WTC11 (cell line): ENCODE results near the gene CCDC93. TPM values are rescaled to one million over a fixed set of nuclear protein-coding genes. Genes with fewer than 3 reads are reported as not detected.

ENCODE experiments used
- ATAC-seq: fragments of 200-7000 bp; cut with Tn5 transposase; 2 replicates; pipeline ENCODE4 v1.10.0; 2021; ENCODE audit warnings: mild to moderate bottlenecking, moderate library complexity
- CTCF ChIA-PET: fragments of 300-600 bp; sonication (Branson Sonifier 250); formaldehyde crosslinking; loops from one replicate; lab custom pipeline; 2021; ENCODE audit warnings: antibody characterized with exemption; lab: Charles Lee
- POLR2A ChIA-PET: fragments of 350-600 bp; sonication (Branson Sonifier 250); formaldehyde crosslinking; loops from one replicate; lab custom pipeline; 2021; ENCODE audit warnings: antibody characterized with exemption; lab: Charles Lee
- DNase-seq: peaks from one replicate; pipeline ENCODE4 v3.0.0; 2021; ENCODE audit warnings: low spot score
- H3K27ac Mint-ChIP-seq: 2 replicates; pipeline ENCODE4 v1.8.0; 2021; ENCODE audit warnings: mixed read lengths
- H3K27me3 Mint-ChIP-seq: 2 replicates; pipeline ENCODE4 v1.8.0; 2021; ENCODE audit warnings: low read depth, mild to moderate bottlenecking, moderate library complexity, mixed read lengths
- H3K36me3 Mint-ChIP-seq: 2 replicates; pipeline ENCODE4 v1.8.0; 2021; ENCODE audit warnings: mixed read lengths
- H3K4me1 Mint-ChIP-seq: 2 replicates; pipeline ENCODE4 v1.8.0; 2022; ENCODE audit warnings: mixed read lengths
- H3K4me3 Mint-ChIP-seq: 2 replicates; pipeline ENCODE4 v1.8.0; 2021; ENCODE audit warnings: mild to moderate bottlenecking, moderate library complexity, mixed read lengths
- H3K9me3 Mint-ChIP-seq: 2 replicates; pipeline ENCODE4 v1.8.0; 2021; ENCODE audit warnings: mixed read lengths
- ARID4B ChIP-seq: sonication (generic); formaldehyde crosslinking; IDR thresholded peaks from 2 replicates; pipeline ENCODE4 v1.8.0; 2023; ENCODE audit warnings: missing genetic modification reagents, mild to moderate bottlenecking, borderline replicate concordance
- ATF2 ChIP-seq: sonication (generic); formaldehyde crosslinking; IDR thresholded peaks from 2 replicates; pipeline ENCODE4 v1.8.1; 2022; ENCODE audit warnings: low read depth, missing genetic modification reagents, borderline replicate concordance
- ATF3 ChIP-seq: sonication (generic); formaldehyde crosslinking; conservative IDR thresholded peaks from 2 replicates; pipeline ENCODE4 v1.8.1; 2022; ENCODE audit warnings: mild to moderate bottlenecking, missing genetic modification reagents
- CBFB ChIP-seq: sonication (generic); formaldehyde crosslinking; IDR thresholded peaks from 2 replicates; pipeline ENCODE4 v1.8.1; 2022; ENCODE audit warnings: mild to moderate bottlenecking, low read depth, missing genetic modification reagents
- ELF4 ChIP-seq: sonication (generic); formaldehyde crosslinking; IDR thresholded peaks from 2 replicates; pipeline ENCODE4 v1.8.1; 2022; ENCODE audit warnings: low read depth, mild to moderate bottlenecking, moderate library complexity, missing genetic modification reagents
- FOXP1 ChIP-seq: sonication (generic); formaldehyde crosslinking; IDR thresholded peaks from 2 replicates; pipeline ENCODE4 v1.8.0; 2022; ENCODE audit warnings: missing genetic modification reagents, mild to moderate bottlenecking, moderate library complexity, borderline replicate concordance
- MLX ChIP-seq: sonication (generic); formaldehyde crosslinking; IDR thresholded peaks from 2 replicates; pipeline ENCODE4 v1.8.1; 2023; ENCODE audit warnings: mild to moderate bottlenecking, missing genetic modification reagents, moderate library complexity
- MYBL2 ChIP-seq: sonication (generic); formaldehyde crosslinking; IDR thresholded peaks from 2 replicates; pipeline ENCODE4 v1.8.1; 2023; ENCODE audit warnings: mild to moderate bottlenecking, moderate library complexity, missing genetic modification reagents
- NFE2L1 ChIP-seq: sonication (generic); formaldehyde crosslinking; IDR thresholded peaks from 2 replicates; pipeline ENCODE4 v1.8.1; 2023; ENCODE audit warnings: missing genetic modification reagents
- NR1H2 ChIP-seq: sonication (generic); formaldehyde crosslinking; IDR thresholded peaks from 2 replicates; pipeline ENCODE4 v1.9.0; 2021; ENCODE audit warnings: mild to moderate bottlenecking, moderate library complexity, missing genetic modification reagents
- NR2C2 ChIP-seq: sonication (generic); formaldehyde crosslinking; IDR thresholded peaks from 2 replicates; pipeline ENCODE4 v1.8.0; 2022; ENCODE audit warnings: mild to moderate bottlenecking, missing genetic modification reagents
- PRRX2 ChIP-seq: fragments of 250-450 bp; sonication (Bioruptor Pico); IDR thresholded peaks from 2 replicates; pipeline ENCODE4 v1.8.0; 2021; ENCODE audit warnings: mild to moderate bottlenecking
- RORB ChIP-seq: fragments of 250-450 bp; sonication (Bioruptor Pico); IDR thresholded peaks from 2 replicates; pipeline ENCODE4 v1.9.0; 2021; ENCODE audit warnings: mild to moderate bottlenecking
- SMAD4 ChIP-seq: sonication (generic); formaldehyde crosslinking; IDR thresholded peaks from 2 replicates; pipeline ENCODE4 v1.8.0; 2022; ENCODE audit warnings: mild to moderate bottlenecking, missing genetic modification reagents
- TEAD1 ChIP-seq: sonication (generic); formaldehyde crosslinking; IDR thresholded peaks from 2 replicates; pipeline ENCODE4 v1.8.0; 2022; ENCODE audit warnings: mild to moderate bottlenecking, missing genetic modification reagents
- TEAD4 ChIP-seq: sonication (generic); formaldehyde crosslinking; IDR thresholded peaks from 2 replicates; pipeline ENCODE4 v1.8.0; 2022; ENCODE audit warnings: mild to moderate bottlenecking, missing genetic modification reagents
- ZNF232 ChIP-seq: sonication (generic); formaldehyde crosslinking; IDR thresholded peaks from 2 replicates; pipeline ENCODE4 v1.8.0; 2022; ENCODE audit warnings: mild to moderate bottlenecking, missing genetic modification reagents
- total RNA-seq: library from RNA; stranded (reverse); gene quantifications from 3 replicates; pipeline ENCODE4 v1.2.3, GENCODE V29; 2021
- TF ChIP-seq, protein P1 (sequence below): sonication (generic); formaldehyde crosslinking; IDR thresholded peaks from 2 replicates; pipeline ENCODE4 v1.8.0; 2023; ENCODE audit warnings: missing genetic modification reagents
- TF ChIP-seq, protein P2 (sequence below): sonication (generic); formaldehyde crosslinking; IDR thresholded peaks from 2 replicates; pipeline ENCODE4 v1.8.0; 2022; ENCODE audit warnings: missing genetic modification reagents
- TF ChIP-seq, protein P3 (sequence below): fragments of 200-600 bp; IDR thresholded peaks from 2 replicates; pipeline ENCODE4 v1.8.0; 2022; ENCODE audit warnings: antibody characterized with exemption

CCDC93 gene
- total RNA-seq, 1 experiment from 2014 or later = 16.9 TPM

GRCh38 chr2:117953231-117953630 lies 60.6 kb downstream of the CCDC93 start:
- Mint-ChIP-seq H3K36me3 (peaks cover 48% of the 10 kb centered on the region), H3K27me3 (no peaks in the 10 kb centered on the region), H3K4me3 (no peak overlapping the region), H3K9me3 (no peaks in the 10 kb centered on the region), H3K27ac (no peak overlapping the region), H3K4me1 (no peaks in the 10 kb centered on the region)
- POLR2A ChIA-PET = no interaction called here
- TF ChIP-seq, protein P1, sequence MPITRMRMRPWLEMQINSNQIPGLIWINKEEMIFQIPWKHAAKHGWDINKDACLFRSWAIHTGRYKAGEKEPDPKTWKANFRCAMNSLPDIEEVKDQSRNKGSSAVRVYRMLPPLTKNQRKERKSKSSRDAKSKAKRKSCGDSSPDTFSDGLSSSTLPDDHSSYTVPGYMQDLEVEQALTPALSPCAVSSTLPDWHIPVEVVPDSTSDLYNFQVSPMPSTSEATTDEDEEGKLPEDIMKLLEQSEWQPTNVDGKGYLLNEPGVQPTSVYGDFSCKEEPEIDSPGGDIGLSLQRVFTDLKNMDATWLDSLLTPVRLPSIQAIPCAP = no peak
- TF ChIP-seq NR2C2 (CRISPR knock-in tag) (no peak), TEAD4 (CRISPR knock-in tag) (no peak), ELF4 (CRISPR knock-in tag) (no peak), ARID4B (CRISPR knock-in tag) (no peak), ATF2 (no peak), CBFB (CRISPR knock-in tag) (no peak), SMAD4 (no peak), NR1H2 (CRISPR knock-in tag) (no peak), ZNF232 (no peak)
- TF ChIP-seq, protein P2, sequence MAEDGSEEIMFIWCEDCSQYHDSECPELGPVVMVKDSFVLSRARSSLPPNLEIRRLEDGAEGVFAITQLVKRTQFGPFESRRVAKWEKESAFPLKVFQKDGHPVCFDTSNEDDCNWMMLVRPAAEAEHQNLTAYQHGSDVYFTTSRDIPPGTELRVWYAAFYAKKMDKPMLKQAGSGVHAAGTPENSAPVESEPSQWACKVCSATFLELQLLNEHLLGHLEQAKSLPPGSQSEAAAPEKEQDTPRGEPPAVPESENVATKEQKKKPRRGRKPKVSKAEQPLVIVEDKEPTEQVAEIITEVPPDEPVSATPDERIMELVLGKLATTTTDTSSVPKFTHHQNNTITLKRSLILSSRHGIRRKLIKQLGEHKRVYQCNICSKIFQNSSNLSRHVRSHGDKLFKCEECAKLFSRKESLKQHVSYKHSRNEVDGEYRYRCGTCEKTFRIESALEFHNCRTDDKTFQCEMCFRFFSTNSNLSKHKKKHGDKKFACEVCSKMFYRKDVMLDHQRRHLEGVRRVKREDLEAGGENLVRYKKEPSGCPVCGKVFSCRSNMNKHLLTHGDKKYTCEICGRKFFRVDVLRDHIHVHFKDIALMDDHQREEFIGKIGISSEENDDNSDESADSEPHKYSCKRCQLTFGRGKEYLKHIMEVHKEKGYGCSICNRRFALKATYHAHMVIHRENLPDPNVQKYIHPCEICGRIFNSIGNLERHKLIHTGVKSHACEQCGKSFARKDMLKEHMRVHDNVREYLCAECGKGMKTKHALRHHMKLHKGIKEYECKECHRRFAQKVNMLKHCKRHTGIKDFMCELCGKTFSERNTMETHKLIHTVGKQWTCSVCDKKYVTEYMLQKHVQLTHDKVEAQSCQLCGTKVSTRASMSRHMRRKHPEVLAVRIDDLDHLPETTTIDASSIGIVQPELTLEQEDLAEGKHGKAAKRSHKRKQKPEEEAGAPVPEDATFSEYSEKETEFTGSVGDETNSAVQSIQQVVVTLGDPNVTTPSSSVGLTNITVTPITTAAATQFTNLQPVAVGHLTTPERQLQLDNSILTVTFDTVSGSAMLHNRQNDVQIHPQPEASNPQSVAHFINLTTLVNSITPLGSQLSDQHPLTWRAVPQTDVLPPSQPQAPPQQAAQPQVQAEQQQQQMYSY = no peak
- ATAC-seq (no peak), DNase-seq (no peak)
- CTCF ChIA-PET = no interaction called here

- no peak overlapping the region for H3K27ac Mint-ChIP-seq
- ATAC-seq (no peak), DNase-seq (no peak)
- no peaks in the 10 kb centered on the region for H3K9me3 Mint-ChIP-seq
- POLR2A ChIA-PET = no interaction called here
- no peak overlapping the region for H3K4me3 Mint-ChIP-seq
- H3K36me3 Mint-ChIP-seq = peaks cover 47% of the 10 kb centered on the region
- H3K4me1 Mint-ChIP-seq = no peaks in the 10 kb centered on the region
- H3K27me3 Mint-ChIP-seq = no peaks in the 10 kb centered on the region
- no peak for TF ChIP-seq MYBL2 (CRISPR knock-in tag)
- TF ChIP-seq TEAD1 (CRISPR knock-in tag) = no peak
- CTCF ChIA-PET = interaction anchor here (1.1 kb wide), 1 partner anchor 51 kb away, joined by 3 read pairs; no protein-coding TSS in a partner anchor
Observed at GRCh38 chr2:117952701-117953100, 61.2 kb downstream of the CCDC93 start.

DNA sequence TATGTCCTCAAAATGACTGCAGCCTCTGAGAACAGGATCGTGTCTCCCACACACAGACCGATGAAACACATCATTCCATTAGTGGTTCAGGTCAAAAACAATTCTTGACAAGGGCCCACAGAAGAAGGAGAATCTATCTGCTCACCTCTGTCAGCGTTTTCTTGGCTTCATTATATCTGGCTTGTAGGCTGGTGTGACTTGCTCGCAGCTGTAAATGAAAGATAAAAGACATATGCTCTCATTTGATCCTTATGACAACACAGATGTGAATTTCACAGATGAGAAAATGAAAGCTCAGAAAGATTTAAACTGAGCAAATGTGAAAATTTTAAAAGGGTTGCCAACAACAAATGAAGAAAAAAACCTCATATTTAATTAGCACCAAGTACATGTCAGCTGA lies 61.6 kb downstream of the CCDC93 start:
- Mint-ChIP-seq H3K27ac (no peak overlapping the region), H3K9me3 (no peaks in the 10 kb centered on the region), H3K27me3 (no peaks in the 10 kb centered on the region), H3K4me3 (no peak overlapping the region), H3K4me1 (no peaks in the 10 kb centered on the region), H3K36me3 (peaks cover 44% of the 10 kb centered on the region)
- ChIA-PET CTCF (interaction anchor here (1.1 kb wide), 1 partner anchor 51 kb away, joined by 3 read pairs; no protein-coding TSS in a partner anchor), POLR2A (no interaction called here)
- DNase-seq = no peak
- ATAC-seq = no peak
- no peak for TF ChIP-seq SMAD4
- TF ChIP-seq MLX (CRISPR knock-in tag) = no peak
- TF ChIP-seq, protein P3, sequence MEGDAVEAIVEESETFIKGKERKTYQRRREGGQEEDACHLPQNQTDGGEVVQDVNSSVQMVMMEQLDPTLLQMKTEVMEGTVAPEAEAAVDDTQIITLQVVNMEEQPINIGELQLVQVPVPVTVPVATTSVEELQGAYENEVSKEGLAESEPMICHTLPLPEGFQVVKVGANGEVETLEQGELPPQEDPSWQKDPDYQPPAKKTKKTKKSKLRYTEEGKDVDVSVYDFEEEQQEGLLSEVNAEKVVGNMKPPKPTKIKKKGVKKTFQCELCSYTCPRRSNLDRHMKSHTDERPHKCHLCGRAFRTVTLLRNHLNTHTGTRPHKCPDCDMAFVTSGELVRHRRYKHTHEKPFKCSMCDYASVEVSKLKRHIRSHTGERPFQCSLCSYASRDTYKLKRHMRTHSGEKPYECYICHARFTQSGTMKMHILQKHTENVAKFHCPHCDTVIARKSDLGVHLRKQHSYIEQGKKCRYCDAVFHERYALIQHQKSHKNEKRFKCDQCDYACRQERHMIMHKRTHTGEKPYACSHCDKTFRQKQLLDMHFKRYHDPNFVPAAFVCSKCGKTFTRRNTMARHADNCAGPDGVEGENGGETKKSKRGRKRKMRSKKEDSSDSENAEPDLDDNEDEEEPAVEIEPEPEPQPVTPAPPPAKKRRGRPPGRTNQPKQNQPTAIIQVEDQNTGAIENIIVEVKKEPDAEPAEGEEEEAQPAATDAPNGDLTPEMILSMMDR = no peak
- TF ChIP-seq CBFB (CRISPR knock-in tag) = no peak
- no peak for TF ChIP-seq PRRX2 (CRISPR knock-in tag)
- TF ChIP-seq ATF3 (CRISPR knock-in tag) = no peak
- no peak for TF ChIP-seq FOXP1 (CRISPR knock-in tag)
- TF ChIP-seq NFE2L1 = no peak
- no peak for TF ChIP-seq RORB (CRISPR knock-in tag)
- TF ChIP-seq ZNF232 = no peak
